Measurements from ENCODE around the gene STAP1.

DNA sequence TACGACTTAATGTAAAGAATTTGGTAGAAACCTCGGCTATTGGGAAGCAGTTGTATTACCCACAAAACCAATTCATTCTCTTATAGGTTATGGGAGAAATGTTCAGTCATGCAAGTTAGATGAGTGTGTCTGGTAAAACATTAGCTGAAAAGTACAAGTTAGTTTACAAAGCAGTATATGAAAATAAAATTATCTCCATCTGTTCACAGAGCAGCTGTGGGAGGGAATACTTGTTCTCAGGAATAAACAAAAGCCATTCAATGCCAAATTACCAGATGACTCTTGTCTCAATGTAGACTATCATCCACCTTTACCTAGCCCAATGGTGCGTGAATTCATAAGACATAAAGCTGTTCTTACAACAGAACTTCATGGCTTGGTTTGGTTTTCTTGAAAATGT is 28.6 kb downstream of the STAP1 start:
- TF ChIP-seq EP300 (IDR thresholded peaks at IDR 0.05) (no peak), POLR2A (IDR thresholded peaks at IDR 0.05) (no peak)
- TF ChIP-seq, protein P1, sequence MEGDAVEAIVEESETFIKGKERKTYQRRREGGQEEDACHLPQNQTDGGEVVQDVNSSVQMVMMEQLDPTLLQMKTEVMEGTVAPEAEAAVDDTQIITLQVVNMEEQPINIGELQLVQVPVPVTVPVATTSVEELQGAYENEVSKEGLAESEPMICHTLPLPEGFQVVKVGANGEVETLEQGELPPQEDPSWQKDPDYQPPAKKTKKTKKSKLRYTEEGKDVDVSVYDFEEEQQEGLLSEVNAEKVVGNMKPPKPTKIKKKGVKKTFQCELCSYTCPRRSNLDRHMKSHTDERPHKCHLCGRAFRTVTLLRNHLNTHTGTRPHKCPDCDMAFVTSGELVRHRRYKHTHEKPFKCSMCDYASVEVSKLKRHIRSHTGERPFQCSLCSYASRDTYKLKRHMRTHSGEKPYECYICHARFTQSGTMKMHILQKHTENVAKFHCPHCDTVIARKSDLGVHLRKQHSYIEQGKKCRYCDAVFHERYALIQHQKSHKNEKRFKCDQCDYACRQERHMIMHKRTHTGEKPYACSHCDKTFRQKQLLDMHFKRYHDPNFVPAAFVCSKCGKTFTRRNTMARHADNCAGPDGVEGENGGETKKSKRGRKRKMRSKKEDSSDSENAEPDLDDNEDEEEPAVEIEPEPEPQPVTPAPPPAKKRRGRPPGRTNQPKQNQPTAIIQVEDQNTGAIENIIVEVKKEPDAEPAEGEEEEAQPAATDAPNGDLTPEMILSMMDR (IDR thresholded peaks at IDR 0.05) = no peak
